Measurements from ENCODE around the gene UNK.
A peak's percentile ranks its signal among the peaks of the same experiment; 100 is the strongest.
"Not testable (repeated sequence)": the region's sequence is repeated elsewhere in the genome, so short reads cannot be mapped to it uniquely, and the experiment has no call there.

UNK gene

GRCh38 chr17:75774471-75774990, 10.1 kb upstream of the UNK start:
- H3K27ac Mint-ChIP-seq = peak overlapping the region in 1 of 3 experiments; percentile 14
- H3K9me3 Mint-ChIP-seq = peaks cover under 1% of the 10 kb centered on the region
- peak overlapping the region in 2 of 3 experiments; percentile 12 to 76 for H3K4me3 Mint-ChIP-seq
- TF ChIP-seq CTCF (IDR thresholded peaks at IDR 0.05; ENCODE audit: unreplicated experiment in 3 of 3) = no peak
- H3K27me3 Mint-ChIP-seq (ENCODE audit: low read depth) = peaks cover 7% of the 10 kb centered on the region
- H3K36me3 Mint-ChIP-seq (ENCODE audit: low read depth) = peaks cover 48% of the 10 kb centered on the region
- peaks cover 34% of the 10 kb centered on the region for H3K4me1 Mint-ChIP-seq

- H3K36me3 Mint-ChIP-seq (ENCODE audit: low read depth) = peaks cover 51% of the 10 kb centered on the region
- H3K27ac Mint-ChIP-seq = peak overlapping the region in 2 of 3 experiments; percentile 40 to 48
- peaks cover 40% of the 10 kb centered on the region for H3K4me1 Mint-ChIP-seq
- no peak for TF ChIP-seq CTCF (IDR thresholded peaks at IDR 0.05; ENCODE audit: unreplicated experiment in 3 of 3)
- H3K27me3 Mint-ChIP-seq (ENCODE audit: low read depth) = peaks cover 10% of the 10 kb centered on the region
- peak overlapping the region; percentile 72 to 98 (median 97) for H3K4me3 Mint-ChIP-seq
- H3K9me3 Mint-ChIP-seq = peaks cover 3% of the 10 kb centered on the region
These were observed 9.5 kb upstream of the UNK start for GRCh38 chr17:75774991-75775668.

GRCh38 chr17:75776386-75777295, 8.0 kb upstream of the UNK start:
- no peak for TF ChIP-seq CTCF (IDR thresholded peaks at IDR 0.05; ENCODE audit: unreplicated experiment in 3 of 3)
- peaks cover 10% of the 10 kb centered on the region for H3K27me3 Mint-ChIP-seq (ENCODE audit: low read depth)
- peaks cover 51% of the 10 kb centered on the region for H3K36me3 Mint-ChIP-seq (ENCODE audit: low read depth)
- peaks cover 41% of the 10 kb centered on the region for H3K4me1 Mint-ChIP-seq
- H3K27ac Mint-ChIP-seq = peak overlapping the region; percentile 5 to 53 (median 15)
- peak overlapping the region; percentile 95 to 98 (median 97) for H3K4me3 Mint-ChIP-seq
- peaks cover 3% of the 10 kb centered on the region for H3K9me3 Mint-ChIP-seq

GRCh38 chr17:75777296-75777922, 7.2 kb upstream of the UNK start:
- Mint-ChIP-seq H3K27ac (peak overlapping the region; percentile 5 to 88 (median 53)), H3K4me1 (peaks cover 41% of the 10 kb centered on the region), H3K4me3 (peak overlapping the region; percentile 95 to 98 (median 97)), H3K27me3 (ENCODE audit: low read depth) (peaks cover 10% of the 10 kb centered on the region), H3K36me3 (ENCODE audit: low read depth) (peaks cover 51% of the 10 kb centered on the region), H3K9me3 (peaks cover 3% of the 10 kb centered on the region)
- TF ChIP-seq CTCF (IDR thresholded peaks at IDR 0.05; ENCODE audit: unreplicated experiment in 3 of 3) = no peak

GRCh38 chr17:75778066-75778860, 6.3 kb upstream of the UNK start:
- Mint-ChIP-seq H3K27ac (peak overlapping the region; percentile 5 to 89 (median 88)), H3K4me1 (peaks cover 44% of the 10 kb centered on the region), H3K4me3 (peak overlapping the region; percentile 95 to 98 (median 97)), H3K36me3 (ENCODE audit: low read depth) (peaks cover 51% of the 10 kb centered on the region)
- H3K9me3 Mint-ChIP-seq; H3K27me3 Mint-ChIP-seq (ENCODE audit: low read depth): not testable (repeated sequence)

Data from nephron (organoid).